C4-2B (cell line): ENCODE measurements around the gene EIF2AK2.

Experiments used
- ZFX ChIP-seq: fragments of 450-650 bp; IDR thresholded peaks from 2 replicates; pipeline ENCODE4 v1.6.1; 2017
- TF ChIP-seq, protein P1 (sequence below): fragments of 450-650 bp; conservative IDR thresholded peaks from 2 replicates; pipeline ENCODE4 v1.5.1; 2017; ENCODE audit warnings: mild to moderate bottlenecking

DNA sequence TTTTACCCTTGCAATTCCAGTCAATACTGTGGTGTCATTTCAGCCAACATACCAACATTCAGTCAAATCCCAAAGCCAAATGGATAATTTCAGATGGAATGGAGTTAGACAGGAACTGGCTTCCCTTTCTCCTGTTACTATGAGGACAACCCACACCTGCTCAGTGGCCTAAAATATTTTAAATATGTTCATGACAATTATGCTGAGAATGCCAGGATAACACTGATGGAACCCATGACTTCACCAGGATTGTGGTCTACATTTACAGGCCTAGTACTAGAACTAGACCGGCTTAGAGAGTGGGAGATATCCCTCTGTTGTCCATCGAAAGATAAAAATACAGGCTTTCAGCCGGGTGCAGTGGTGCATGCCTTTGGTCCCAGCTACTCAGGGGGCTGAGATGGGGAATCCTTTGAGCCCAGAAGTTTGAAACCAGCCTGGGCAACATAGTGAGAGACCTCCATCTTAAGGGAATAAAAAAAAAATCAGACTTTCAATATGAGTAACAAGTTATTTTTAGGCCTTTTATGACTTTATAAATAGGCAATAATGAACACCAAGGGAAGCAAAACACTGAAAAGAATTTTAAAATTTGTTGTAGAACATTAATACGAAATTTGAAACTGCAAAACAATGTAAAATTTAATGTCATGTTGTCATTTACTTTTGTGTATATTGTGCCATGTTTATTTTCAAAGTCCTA lies 58.2 kb downstream of the EIF2AK2 start:
- TF ChIP-seq, protein P1, sequence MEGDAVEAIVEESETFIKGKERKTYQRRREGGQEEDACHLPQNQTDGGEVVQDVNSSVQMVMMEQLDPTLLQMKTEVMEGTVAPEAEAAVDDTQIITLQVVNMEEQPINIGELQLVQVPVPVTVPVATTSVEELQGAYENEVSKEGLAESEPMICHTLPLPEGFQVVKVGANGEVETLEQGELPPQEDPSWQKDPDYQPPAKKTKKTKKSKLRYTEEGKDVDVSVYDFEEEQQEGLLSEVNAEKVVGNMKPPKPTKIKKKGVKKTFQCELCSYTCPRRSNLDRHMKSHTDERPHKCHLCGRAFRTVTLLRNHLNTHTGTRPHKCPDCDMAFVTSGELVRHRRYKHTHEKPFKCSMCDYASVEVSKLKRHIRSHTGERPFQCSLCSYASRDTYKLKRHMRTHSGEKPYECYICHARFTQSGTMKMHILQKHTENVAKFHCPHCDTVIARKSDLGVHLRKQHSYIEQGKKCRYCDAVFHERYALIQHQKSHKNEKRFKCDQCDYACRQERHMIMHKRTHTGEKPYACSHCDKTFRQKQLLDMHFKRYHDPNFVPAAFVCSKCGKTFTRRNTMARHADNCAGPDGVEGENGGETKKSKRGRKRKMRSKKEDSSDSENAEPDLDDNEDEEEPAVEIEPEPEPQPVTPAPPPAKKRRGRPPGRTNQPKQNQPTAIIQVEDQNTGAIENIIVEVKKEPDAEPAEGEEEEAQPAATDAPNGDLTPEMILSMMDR: no peak
- TF ChIP-seq ZFX: no peak
